ENCODE results near the gene TMCC3.
"Not testable (repeated sequence)": the region's sequence is repeated elsewhere in the genome, so short reads cannot be mapped to it uniquely, and the experiment has no call there.

Gene TMCC3

DNA sequence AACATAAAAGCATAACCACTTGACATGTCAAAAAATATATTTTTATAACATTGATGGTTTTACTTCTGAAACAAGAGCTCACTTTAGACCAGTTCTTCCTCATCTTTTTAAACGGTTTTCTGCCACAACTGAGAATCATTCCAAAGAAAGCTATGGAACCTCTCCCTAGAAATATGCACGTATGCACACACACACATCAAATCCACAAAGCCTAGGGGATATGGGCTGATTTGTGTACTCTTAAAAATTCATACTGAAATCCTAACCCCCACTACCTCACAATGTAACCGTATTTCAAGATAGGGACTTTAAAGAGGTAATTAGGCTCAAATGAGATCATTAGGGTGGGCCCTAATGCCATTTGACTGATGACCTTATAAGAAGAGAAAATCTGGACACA is 19.3 kb downstream of the TMCC3 start:
- no peak for DNase-seq

DNA sequence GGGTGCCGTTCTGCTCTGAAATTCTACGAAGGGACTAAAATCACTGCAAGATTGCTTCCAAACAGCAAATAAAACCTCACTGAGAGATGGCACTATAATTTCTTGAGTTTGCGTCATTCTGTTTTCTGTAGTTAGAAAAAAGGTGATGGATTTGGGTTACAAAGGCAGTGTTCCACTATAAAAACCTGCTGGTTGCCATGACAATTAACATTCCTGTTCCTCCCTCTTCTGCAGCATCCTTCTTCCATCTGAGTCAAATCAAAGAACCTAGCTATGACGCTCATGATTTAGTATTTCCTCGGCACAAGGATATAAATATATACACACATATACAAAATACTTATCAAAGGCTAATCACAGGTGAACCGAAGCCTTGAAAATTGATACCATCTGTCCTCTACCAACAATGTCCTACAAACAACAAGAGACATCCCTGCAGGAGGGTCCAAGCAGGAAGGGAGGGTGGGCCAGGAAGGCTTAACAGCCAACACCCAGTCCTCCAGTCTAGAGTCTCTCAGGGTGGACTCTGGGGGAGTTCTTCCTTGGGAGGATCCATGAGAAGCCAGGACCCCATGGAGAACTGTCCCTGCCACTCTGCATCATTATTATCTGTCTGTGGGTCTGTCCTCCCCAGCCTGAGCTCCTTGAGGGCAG is 21.4 kb downstream of the TMCC3 start:
- no peak for DNase-seq

DNA sequence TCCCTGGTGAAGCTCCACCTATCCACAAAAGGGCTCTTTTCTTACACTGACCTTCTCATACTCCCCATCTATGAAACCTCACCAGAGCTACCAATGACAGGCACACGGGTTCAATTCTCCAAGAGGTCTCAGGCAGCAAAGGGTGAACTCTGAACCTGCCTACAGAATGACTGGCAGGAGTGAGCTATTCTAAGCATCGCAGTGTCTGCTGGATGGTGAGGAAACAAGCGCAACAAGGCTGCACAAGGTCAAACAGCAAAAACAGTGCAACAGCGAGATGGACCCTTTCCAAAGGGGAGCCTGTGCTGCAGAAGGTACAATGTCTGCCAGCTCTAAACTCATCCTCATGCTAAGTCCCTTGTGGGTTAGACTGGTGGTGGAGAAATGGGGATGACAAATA is 22.0 kb downstream of the TMCC3 start:
- no peak for DNase-seq

DNA sequence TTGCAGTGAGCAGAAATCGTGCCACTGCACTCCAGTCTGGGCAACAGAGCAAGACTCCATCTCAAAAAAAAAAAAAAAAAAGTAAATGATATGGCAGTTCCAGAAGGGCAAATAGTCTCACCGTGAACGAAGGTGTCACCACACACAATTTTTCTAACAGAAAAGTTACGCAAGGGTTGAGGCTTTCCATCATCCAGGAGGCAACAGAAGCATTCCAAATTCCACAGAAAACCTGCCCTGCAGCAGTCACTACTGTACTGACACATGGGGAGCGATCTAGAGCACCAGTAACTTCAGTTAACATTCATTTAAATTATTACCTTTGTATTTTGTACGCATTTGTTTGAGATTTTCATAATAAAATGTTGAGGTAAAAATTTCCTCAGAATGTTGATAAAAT is 24.8 kb downstream of the TMCC3 start:
- no peak for DNase-seq

DNA sequence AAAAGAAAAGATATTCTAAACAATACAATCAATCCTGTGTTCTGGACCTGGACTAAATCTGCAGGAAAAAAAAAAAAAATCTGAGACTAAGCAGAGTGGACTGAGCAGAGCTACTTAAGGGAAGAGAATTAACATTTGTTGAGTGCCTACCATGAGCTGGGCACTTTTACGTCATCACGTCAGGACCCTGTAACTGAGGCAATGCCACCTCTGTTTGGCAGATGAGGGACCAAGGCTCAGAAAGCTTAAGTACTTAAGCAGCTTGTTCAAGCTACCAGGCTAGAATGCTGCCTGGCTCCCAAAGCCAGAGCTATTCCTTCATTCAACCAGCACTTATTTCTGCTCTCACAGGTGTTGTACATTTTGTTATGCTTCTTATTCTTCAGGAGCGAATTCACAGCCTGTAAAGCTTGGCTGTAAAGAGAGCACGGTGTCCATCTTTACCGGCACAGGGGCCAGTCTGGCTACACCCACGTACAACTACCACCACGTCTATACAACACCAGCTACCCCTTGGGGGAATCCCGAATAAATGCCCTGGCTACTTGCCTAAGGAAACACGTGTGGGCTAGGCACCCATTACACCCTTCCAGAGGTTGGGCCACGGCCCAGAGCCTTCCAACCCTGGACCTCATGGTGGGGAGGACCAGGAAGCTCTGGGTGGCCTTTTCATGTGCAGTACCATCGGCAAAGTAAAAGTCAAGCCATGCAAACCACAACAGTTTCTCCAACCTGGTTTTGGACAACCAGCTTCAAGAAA is 27.0 kb downstream of the TMCC3 start:
- no peak for DNase-seq

DNA sequence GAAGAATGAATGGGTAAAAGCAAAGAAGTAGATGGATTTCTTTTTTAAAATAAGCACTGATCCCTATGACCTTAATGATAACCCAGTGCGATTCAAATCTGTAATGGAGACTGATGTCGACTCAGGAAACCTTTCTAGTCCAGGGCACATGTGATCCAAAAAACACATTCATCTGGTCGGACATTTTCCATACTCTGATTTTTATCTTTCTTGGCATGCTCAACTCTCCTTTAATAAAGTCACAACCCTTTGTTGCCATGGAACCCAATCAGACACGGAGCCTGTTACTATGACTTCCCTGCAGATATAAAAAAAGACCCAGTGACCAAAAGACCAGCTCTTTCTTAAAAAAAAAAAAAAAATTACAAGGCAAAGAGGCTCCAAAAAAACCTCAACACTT is 27.9 kb downstream of the TMCC3 start:
- DNase-seq = no peak

DNA sequence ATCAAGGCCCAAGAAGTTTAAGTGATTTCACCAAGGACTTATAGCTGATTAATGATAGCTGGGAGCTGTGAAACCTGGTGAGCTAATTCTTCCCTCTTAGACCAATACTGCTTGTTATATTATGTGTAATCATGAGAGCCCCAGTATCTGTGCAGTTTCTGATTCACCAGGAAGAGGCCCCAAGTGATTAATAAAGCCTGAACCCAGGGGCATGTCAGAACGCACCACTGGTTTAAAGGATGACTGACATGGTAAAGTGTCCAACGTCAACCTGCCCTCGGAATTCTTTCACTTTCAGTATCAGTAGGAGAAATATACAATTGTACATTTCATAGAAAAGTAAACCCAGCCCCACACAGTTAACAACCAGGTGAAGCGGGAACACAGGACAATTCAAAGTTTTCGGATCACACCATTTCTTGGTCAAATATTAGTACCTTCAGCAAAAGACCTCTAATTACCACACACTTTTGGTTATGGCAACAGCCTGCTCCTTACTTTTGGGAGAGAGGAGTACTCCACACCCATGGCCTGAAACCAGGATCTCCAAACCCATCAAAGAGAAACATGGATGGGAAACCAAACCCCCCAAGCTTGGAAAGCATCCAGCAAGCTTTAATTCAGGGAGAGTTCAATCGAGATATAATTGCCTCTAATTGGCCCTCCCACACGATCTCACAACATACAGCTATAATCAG is 28.5 kb downstream of the TMCC3 start:
- DNase-seq = no peak

DNA sequence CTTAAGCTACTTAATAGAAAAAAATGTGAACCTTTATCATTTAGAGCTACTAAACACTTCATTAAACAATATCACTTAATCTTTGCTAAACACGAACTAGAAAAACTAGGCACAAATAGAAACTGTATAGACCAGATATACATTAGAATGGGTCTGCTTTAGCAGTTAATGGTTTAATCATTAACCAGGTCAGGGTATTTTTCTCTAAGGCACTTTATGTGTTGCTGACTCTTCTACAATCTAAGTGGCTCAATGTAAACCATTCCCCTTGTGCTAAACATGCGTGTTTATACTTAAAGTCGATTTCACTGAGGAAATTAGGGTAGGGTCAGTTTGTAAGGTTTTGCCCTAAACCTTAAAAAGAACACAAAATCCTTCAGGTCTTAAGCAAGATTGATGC is 29.7 kb downstream of the TMCC3 start:
- no peak for DNase-seq

DNA sequence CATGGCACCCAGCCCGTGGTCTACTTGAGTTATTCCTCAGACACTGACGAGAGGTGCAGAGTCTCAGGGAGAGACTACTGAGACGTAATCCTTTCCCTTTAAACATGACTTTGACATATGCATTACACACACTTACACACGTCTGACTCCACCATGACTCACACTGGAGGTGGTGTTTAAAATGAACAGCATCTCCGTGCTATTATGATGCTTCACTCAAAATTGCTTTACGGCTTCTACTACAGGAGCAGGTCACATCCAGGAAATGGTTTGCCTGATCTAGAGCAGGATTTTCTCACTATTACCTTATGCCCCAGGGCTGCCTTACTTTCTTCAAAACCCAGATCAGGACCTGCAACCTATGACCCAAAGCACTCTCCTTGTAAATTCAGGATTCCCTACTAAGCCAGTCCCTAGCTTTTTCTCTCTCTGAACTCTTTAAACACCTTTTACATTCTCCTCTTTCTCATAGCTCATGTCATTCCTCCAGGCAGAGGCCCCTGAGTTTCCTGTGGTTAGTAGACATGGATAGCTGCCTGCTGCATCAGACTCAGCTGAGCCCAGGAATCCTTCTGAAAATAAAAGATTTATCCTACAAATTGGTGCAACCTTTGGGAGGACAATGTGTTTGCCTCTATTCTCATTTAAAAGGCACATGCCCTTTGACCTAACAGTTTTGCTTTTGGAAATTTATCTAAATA is 31.2 kb downstream of the TMCC3 start:
- no peak for DNase-seq

DNA sequence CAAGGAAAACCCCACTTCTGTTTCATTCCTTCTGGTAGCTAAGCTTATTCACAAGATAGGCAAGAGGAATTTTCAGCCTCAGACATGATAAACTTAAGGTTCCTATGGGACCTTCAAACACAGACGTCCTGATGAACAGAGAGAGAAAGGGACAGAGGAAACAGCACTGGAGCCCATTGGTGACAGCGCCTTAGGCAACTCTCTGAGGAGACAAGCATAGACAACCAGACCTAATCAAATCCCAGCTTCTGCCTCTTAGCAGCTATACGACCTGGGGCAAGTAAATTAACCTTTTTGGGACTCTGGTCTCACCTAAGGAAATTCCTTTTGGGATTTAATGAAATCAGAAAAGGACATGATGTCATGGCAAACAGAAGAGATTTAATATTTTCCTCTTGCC is 33.3 kb downstream of the TMCC3 start:
- DNase-seq = no peak

DNA sequence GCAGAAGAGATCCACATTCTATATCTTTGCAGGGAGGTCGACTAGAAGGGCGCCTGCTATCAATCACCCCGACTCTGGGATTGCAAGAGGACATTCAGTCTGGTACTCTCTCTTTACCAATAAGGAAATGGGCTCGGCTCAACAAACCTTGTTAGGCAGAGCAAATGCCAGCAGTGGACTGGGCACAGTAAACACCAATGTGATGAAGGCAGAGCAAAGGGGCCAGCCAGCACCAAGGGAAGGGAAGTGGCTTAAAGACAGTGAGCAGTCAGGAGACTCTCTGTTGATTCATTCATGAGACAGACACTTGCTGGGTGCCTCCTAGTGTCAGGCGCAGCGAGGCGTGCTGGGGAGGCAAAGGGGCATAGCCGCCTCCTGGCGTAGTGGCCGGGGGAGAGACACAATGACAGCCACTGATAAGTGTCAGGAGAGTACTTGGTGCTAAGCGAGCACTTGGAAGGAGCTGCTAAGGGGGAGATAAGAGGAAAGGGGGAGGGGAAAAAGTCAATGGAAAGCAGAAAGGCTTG is 34.1 kb downstream of the TMCC3 start:
- no peak for DNase-seq

DNA sequence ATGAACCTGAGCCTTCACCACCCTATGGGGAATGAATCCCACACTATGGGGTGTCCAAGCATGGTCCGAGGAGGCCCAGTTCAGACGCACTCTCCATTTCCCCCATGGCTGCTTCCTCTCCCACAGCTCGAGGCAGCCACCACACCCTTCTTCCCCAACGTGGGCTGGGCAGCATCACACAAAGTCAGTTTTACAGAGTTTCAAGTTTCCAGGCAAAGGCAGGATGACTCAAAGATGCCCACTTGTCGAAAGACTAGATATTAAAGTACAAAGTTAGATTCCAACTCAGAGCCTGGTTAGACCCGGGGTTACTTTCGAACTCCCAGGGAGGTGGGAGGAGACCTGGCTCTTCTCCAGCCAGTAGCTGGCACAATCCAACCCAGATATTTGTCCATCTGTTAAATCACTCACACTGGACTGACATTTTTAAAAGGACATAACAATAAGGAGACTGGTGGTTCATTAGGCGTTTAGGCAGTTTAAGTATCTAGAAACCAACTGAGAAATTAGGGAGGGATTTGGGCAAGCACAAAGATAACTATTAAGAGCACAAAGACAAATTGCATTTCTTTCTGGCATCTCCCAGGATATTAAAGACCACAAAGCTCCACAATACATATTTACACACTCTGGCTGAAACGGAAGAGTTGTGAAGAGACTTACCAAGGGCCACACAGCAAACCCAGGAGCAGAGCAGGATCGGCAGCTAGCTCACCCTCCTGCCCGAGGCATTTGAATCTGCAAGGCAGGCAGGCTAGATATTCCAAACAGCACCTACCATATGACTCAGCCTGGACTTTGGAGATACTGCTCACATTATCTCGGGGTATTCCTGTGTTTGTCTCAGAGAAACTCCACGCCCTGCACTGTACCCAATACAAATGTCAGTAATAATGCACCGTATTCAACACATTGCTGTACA is 34.8 kb downstream of the TMCC3 start:
- DNase-seq = no peak

DNA sequence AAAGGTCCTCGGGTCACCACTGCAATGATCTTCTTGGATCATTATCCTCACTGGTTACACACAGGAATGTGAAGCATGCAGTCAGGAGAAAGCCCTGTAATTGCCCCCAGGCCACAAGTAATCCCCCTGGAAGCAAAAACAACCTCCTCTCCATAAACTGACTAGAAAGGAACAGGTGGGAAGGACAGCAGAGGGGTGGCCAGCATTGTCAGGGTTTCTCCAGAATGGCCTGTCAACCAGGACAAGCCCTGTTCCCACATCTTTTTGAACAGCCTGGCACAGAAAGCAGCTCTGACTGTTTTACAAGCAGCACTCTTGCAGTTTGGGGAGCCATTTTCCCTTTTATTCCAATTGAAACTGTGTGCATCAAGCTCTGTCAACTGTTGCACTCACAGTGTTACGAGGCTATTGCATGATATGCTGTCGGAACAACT is 36.1 kb downstream of the TMCC3 start:
- no peak for DNase-seq

DNA sequence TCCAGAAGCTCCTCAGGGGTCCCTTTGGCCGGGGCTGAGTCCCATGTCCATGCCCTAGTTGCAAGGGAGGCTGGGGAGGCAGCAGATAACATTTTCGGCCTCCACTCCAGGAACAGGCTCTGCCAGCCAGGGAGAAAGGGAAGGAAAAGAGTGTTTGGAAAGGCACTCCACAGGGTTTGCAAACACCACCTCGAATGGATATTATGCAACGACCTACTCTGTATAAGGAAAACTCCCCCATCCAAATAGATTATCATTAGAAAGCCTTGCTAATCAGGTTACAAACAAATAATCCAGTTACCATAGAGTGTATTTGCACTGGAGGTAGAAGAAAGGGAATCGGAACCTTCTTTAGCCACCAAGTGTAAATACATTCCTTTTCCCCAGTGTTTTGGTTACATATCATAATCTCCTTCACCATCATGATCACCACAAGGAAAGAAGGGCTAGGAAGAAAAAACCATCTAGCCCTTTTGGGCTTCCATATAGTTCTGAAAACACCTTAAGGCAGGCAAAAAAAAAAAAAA is 40.4 kb downstream of the TMCC3 start:
- no peak for DNase-seq

DNA sequence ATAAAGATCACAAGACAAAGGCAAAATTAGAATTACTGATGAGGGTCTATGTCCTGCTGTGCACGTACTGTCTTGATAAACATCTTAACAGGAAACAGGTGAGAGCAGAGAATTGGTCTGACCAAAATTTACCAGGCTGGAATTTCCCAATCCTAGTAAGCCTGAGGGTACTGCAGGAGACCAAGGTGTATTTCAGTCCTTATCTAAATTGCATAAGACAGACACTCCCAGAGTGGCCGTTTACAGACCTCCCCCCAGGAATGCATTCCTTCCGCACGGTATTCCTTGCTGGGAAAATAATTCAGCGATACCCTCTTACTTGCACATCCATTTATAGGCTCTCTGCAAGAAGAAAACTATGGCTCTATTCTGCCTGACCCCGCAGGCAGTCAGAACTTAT is 43.5 kb downstream of the TMCC3 start:
- DNase-seq = not testable (repeated sequence)

DNA sequence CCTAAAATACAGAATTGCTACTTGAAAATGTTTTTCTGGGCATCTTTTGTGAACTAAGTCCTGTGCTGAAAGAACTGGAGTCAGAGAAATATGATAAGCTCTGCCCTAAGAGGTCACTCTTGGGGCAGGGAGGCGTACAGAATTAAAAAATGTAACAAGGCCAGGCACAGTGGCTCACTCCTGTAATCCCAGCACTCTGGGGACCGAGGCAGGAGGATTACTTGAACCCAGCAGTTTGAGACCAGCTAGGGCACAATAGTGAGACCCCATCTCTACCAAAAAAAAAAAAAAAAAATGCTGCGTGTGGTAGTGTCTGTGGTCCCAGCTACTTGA is 46.0 kb downstream of the TMCC3 start:
- no peak for DNase-seq

DNA sequence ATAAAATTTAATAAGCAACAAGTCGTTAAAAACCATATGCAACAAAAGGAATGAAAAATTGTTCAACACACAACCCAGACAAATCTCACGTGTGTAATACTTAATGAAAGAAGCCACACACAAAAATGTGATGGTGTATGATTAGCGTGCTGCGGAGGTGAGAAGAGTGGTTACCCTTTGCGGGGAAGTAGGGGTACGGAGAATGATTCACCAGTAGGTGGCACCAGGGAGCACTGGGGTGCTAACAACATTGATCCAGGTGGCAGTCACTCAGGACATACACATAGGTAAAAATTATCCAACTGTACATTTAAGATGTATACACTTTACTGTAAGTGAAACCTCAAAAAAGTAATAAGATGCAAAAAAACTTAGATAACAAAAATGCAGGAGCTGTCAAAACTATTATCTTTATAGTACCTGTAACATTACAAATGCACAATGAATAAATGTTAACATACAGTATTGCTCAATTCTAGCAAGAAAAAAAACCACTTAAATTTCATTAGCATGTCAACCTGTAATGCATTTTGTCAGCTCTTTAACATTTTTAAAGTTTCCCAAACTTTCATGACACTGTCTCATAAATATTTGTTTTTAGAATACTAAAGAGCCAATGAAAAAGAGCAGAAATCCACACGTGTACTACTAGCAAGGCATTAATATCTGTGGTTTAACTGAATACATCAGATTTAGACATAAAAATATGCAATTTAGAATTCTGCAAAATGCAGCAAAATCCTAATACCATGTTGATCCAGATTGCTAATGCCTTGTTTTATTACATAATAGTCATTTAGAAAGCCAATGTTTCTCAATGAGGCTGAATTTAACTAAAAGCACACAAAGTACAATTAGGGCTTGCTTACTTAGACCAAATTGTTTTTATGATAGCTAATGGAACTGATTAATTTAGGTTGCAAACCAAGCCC is 46.7 kb downstream of the TMCC3 start:
- DNase-seq = no peak

DNA sequence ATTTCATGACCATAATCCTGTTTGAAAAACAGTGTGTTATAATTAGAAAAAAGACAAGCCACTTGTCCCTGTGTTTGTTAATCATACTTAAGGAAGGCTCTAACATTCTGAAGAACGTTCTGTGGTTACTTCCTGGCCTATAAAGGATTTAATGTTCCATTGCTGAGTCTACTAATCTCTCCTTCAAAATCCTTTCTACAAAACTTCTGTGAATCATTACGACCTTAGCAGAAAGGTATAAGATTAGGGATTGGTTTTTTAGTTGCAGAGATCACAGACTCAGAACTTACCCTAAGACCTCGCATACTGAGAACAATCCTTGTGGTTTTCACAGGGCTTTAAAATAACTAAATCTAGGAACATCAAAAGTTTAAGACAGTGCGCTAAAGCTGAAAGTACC is 48.3 kb downstream of the TMCC3 start:
- no peak for DNase-seq

DNA sequence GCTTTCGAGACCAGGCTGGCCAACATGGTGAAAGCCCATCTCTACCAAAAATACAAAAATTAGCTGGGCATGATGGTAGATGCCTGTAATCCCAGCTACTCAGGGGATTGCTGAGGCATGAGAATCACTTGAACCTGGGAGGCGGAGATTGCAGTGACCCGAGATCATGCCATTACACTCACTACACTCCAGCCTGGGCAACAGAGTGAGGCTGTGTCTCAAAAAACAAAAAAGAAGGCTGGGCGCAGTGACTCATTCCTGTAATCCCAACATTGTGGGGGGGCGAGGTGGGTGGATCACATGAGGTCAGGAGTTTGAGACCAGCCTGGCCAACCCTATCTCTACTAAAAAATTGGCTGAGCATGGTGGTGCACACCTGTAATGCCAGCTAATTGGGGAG is 49.0 kb downstream of the TMCC3 start:
- DNase-seq = not testable (repeated sequence)

DNA sequence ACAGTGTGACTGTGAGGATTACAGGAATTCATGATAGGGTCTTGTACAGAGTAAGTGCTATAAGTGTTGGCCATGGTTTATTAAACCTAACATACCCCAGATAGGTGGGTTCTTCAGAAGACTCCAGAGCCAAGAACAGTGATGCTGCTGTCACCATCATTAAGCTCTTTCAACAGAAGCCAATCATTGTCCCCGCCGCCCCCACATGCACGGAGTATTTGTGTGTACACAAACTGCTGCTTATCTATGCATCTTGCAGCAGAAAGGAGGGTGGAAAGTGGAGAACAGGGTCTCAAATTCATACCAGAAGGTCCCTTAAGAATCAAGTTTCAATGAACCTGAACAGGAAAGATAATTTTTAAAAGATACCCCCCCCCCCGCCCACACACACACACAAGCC is 51.2 kb downstream of the TMCC3 start:
- DNase-seq = no peak

DNA sequence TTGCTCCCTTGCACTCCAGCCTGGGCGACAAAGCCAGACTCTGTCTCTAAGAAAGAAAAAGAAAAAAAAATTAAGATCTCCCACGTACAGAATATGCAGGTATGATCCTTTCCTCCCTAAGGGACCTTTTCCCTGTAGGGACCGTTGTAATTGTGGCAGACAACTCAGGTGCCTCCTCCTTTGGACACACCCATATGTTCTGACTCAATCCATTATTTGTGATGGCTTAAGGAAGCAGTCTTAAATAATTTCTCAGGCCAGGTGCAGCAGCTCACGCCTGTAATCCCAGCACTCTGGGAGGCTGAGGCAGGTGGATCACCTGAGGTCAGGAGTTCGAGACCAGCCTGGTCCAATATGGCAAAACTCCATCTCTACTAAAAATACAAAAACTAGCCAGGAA is 53.1 kb downstream of the TMCC3 start:
- no peak for DNase-seq

Data from DMS79 (cell line).